PFSK-1 (cell line): ENCODE measurements around the gene S100A10.

Source experiments
- FOXP2 ChIP-seq: optimal IDR thresholded peaks from 2 replicates; pipeline ENCODE3; 2011; ENCODE audit warnings: borderline replicate concordance, control low read depth, inconsistent platforms; ENCODE audit not compliant: insufficient read depth; ENCODE audit errors: extremely low read length, extremely low read depth
- POLR2AphosphoS5 ChIP-seq: IDR thresholded peaks from 2 replicates; pipeline ENCODE4 v1.6.1; 2012; ENCODE audit warnings: low read depth, mild to moderate bottlenecking, control low read depth, low read length, moderate library complexity
- REST ChIP-seq, 2 experiments: IDR thresholded peaks; 2 replicates each; pipeline versions ENCODE4 v1.6.1 to v1.8.0; 2011 to 2012; ENCODE audit warnings: low read depth in 2 of 2, low read length in 2 of 2, control low read depth in 1 of 2, inconsistent platforms in 1 of 2, mild to moderate bottlenecking in 1 of 2, moderate library complexity in 1 of 2; ENCODE audit not compliant: insufficient read depth in 1 of 2
- SIN3A ChIP-seq: IDR thresholded peaks from 2 replicates; pipeline ENCODE4 v1.6.1; 2012; ENCODE audit warnings: mild to moderate bottlenecking, low read length, moderate library complexity, borderline replicate concordance; ENCODE audit not compliant: insufficient read depth
- TAF1 ChIP-seq: IDR thresholded peaks from 2 replicates; pipeline ENCODE4 v1.6.1; 2012; ENCODE audit warnings: low read length, control low read depth, borderline replicate concordance; ENCODE audit not compliant: insufficient read depth

Gene S100A10

GRCh38 chr1:151963288-151963687, 30.4 kb downstream of the S100A10 start:
- no peak for TF ChIP-seq TAF1
- no peak for TF ChIP-seq REST (IDR thresholded peaks at IDR 0.05; ENCODE audit: insufficient read depth in 1 of 2, low read depth in 2 of 2, low read length in 2 of 2)
- no peak for TF ChIP-seq SIN3A
- no peak for TF ChIP-seq FOXP2
- TF ChIP-seq POLR2AphosphoS5, result no peak

DNA sequence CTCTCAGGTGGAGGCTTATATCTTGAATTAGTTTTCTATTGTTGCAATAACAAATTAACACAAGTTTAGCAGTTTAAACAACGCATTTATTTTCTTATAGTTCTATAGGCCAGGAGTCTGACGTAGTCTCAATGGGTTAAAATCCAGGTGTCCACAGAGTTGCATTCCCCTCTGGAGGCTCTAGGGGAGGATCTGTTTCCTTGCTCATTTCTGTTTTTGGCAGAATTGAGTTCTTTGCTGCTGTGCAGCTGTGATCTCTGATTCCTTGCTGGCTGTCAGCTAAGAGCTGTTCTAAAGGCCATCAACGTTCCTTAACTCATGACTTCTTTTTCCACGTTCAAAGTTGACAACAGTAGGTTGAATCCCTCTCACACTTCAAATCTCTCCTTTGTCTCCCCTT, 31.8 kb downstream of the S100A10 start:
- TF ChIP-seq POLR2AphosphoS5 (no peak), FOXP2 (no peak), REST (IDR thresholded peaks at IDR 0.05; ENCODE audit: insufficient read depth in 1 of 2, low read depth in 2 of 2, low read length in 2 of 2) (no peak), SIN3A (no peak), TAF1 (no peak)

DNA sequence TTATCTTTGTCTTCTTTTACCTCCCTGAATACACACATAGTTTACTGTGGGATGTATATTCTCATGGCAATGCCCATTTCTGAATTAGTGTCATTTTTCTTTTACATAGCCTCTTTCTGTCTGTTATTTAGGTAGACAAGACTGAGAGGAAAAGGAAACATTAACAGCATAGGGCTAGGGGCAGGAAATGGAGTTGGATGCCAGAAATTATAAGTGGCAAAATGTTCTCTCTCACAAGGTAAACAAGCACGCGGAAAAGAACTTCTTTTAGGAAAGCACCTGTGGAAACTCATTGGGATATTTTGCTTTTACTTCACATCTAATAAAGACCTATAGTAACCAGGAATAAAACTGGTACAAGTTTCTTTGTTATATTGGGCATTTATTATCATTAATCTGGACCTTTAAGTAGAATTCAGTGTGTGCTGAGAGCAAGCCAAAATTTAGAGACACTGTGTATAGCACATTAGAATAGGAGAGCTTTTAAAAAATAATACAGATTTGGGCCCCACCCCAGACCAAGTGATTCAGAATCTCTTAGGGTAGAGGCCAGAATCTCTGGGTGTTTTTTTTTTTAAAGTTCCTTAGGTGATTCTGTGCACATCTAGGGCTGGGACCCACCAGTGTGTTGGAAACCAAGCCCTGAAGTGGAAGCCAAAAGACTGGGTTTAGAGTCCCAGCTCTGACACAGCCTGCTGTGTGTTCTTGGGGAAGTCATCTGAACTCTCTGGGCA, 32.7 kb downstream of the S100A10 start:
- TF ChIP-seq POLR2AphosphoS5, result no peak
- no peak for TF ChIP-seq REST (IDR thresholded peaks at IDR 0.05; ENCODE audit: insufficient read depth in 1 of 2, low read depth in 2 of 2, low read length in 2 of 2)
- no peak for TF ChIP-seq TAF1
- TF ChIP-seq FOXP2, result no peak
- TF ChIP-seq SIN3A, result no peak

GRCh38 chr1:151958959-151959358, 34.7 kb downstream of the S100A10 start:
- TF ChIP-seq POLR2AphosphoS5 (no peak), REST (IDR thresholded peaks at IDR 0.05; ENCODE audit: insufficient read depth in 1 of 2, low read depth in 2 of 2, low read length in 2 of 2) (no peak), TAF1 (no peak), FOXP2 (no peak), SIN3A (no peak)
